ENCODE results near the gene DUS3L. TPM values are rescaled to one million over a fixed set of nuclear protein-coding genes. Genes with fewer than 3 reads are reported as not detected.

Gene DUS3L, protein sequence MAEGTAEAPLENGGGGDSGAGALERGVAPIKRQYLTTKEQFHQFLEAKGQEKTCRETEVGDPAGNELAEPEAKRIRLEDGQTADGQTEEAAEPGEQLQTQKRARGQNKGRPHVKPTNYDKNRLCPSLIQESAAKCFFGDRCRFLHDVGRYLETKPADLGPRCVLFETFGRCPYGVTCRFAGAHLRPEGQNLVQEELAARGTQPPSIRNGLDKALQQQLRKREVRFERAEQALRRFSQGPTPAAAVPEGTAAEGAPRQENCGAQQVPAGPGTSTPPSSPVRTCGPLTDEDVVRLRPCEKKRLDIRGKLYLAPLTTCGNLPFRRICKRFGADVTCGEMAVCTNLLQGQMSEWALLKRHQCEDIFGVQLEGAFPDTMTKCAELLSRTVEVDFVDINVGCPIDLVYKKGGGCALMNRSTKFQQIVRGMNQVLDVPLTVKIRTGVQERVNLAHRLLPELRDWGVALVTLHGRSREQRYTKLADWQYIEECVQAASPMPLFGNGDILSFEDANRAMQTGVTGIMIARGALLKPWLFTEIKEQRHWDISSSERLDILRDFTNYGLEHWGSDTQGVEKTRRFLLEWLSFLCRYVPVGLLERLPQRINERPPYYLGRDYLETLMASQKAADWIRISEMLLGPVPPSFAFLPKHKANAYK
- 41.2 and 42.0 TPM in 2 replicates for total RNA-seq

GRCh38 chr19:5790559-5791520, at the start of gene DUS3L:
Gene DUS3L (minus strand): TSS chr19:5791163. CDS start chr19:5791141, 22 bp downstream.

GRCh38 chr19:5839065-5840017, 48.4 kb upstream of the DUS3L start, which contains the start of gene FUT6:
Gene FUT6 (minus strand): TSS chr19:5839702. CDS start chr19:5832567, 7,135 bp downstream.

DNA sequence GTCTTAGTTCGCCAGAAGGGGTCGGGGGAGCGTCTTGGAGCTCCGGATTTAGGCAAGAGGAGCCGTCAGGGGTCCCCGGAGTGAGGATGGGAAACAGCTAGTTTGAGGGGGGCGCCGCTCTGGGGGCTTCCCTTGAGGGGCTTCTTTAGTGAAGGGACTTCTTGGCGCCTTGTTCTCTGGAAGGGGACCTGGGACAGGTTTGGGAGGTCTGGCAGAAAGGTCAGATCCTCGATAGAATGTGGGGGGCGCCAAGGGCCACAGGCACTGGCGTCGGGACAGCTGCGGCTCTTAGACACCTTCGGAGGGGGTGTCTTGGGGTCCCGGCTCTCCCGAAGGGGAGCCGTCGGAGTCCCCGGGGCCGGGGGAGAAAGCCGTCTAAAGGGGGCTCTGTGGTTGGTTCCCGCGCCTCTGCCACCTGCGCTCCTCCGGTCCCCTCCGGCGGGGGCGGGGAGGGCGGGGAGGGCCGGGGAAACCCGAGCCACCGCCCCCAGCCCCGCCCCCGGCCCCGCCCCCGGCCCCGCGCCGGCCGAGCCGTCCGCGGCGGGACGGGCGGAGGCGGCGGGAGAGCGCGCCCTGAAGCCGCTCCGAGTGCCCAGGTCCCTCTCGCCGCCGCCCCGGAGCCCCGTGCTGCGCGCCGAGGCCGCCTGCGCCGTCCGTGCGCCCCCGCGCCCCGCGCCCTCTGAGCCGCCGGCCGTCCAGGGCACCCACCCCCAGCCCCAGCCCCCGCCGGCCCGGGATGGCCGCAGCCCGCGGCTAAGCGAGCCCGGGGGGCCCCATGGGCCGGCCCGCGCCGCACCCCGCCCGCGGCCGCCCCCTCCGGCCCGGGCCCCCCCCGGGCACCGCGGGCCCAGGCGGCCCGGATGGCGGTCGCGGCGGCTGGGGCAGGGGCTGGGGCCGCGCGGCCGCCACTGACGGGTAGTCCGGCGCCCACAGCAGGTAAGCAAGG, 13.8 kb upstream of the DUS3L start, which contains the start of gene NRTN:
Gene NRTN (plus strand): TSS at position 552 of the 946 bp plus-strand sequence. CDS start 19,099 bp downstream, outside the sequence.

GRCh38 chr19:5784581-5785147, 6.3 kb downstream of the DUS3L start, which contains the start of gene PRR22:
Gene PRR22 (minus strand): TSS chr19:5784746. CDS start chr19:5784660, 86 bp downstream.

Other genes with a start within 250 kb of the DUS3L start
- gene TINCR, start 223.2 kb downstream of the DUS3L start, total RNA-seq: 3.2 and 14.9 TPM in 2 replicates
- gene SAFB2, start 168.4 kb downstream of the DUS3L start, total RNA-seq: 15.2 and 17.7 TPM in 2 replicates
- gene SAFB, start 168.1 kb downstream of the DUS3L start, total RNA-seq: 31.6 and 36.7 TPM in 2 replicates
- gene MICOS13, start 110.6 kb downstream of the DUS3L start, total RNA-seq: 31.5 and 31.8 TPM in 2 replicates
- gene HSD11B1L, start 110.1 kb downstream of the DUS3L start, total RNA-seq: 14.5 and 19.3 TPM in 2 replicates
- 601 and 1,423 TPM in 2 replicates for gene RPL36, start 100.9 kb downstream of the DUS3L start, total RNA-seq
- gene LONP1, start 71.0 kb downstream of the DUS3L start, total RNA-seq: 137 and 179 TPM in 2 replicates
- not detected in 2 replicates for gene CATSPERD, start 70.5 kb downstream of the DUS3L start, total RNA-seq
- gene PRR22, start 6.4 kb downstream of the DUS3L start, total RNA-seq: 0.48 TPM in 1 of 2 replicates, not detected in the other
- gene NRTN, start 13.9 kb upstream of the DUS3L start, total RNA-seq: 0.21 and 0.24 TPM in 2 replicates
- under 0.01 and 2.8 TPM in 2 replicates for gene FUT6, start 48.5 kb upstream of the DUS3L start, total RNA-seq
- 7.5 and 12.1 TPM in 2 replicates for gene FUT3, start 60.3 kb upstream of the DUS3L start, total RNA-seq
- gene FUT5, start 79.4 kb upstream of the DUS3L start, total RNA-seq: not detected in 2 replicates
- 317 and 329 TPM in 2 replicates for gene NDUFA11, start 112.6 kb upstream of the DUS3L start, total RNA-seq
- gene VMAC, start 113.7 kb upstream of the DUS3L start, total RNA-seq: 3.1 and 6.2 TPM in 2 replicates
- 6.5 and 8.5 TPM in 2 replicates for gene CAPS, start 123.1 kb upstream of the DUS3L start, total RNA-seq
- gene RANBP3, start 187.0 kb upstream of the DUS3L start, total RNA-seq: 28.6 and 28.7 TPM in 2 replicates

Data from tracheal epithelial cell (primary cell).